Lung (tissue), 12 donors: Measurements from ENCODE around the gene IRF8. TPM values are rescaled to one million over a fixed set of nuclear protein-coding genes. Genes with fewer than 3 reads are reported as not detected.

Source experiments
- ATAC-seq: fragments of 200-7000 bp; cut with Tn5 transposase; one replicate; pipeline ENCODE4 v1.9.1; 2020; ENCODE audit warnings: moderate number of reproducible peaks; ENCODE audit not compliant: insufficient read depth, low FRiP score
- DNase-seq, 3 donors: peaks; one replicate each; pipeline ENCODE4 v3.0.0-alpha.2; 2013 to 2017
- H3K27ac ChIP-seq, 2 donors: one replicate each; pipeline ENCODE4 v1.5.1; 2013; ENCODE audit warnings: mild to moderate bottlenecking in 2 of 2, moderate library complexity in 2 of 2, control low read depth in 1 of 2, inconsistent platforms in 1 of 2, low read depth in 1 of 2, low read length in 1 of 2
- H3K27me3 ChIP-seq, 3 donors: one replicate each; pipeline ENCODE4 v1.5.1; 2013; ENCODE audit warnings: low read length in 2 of 3; ENCODE audit not compliant: control insufficient read depth in 3 of 3, insufficient read depth in 3 of 3
- H3K36me3 ChIP-seq, 4 donors: one replicate each; pipeline ENCODE4 v1.5.1; 2013; ENCODE audit warnings: low read length in 4 of 4, mild to moderate bottlenecking in 1 of 4, moderate library complexity in 1 of 4; ENCODE audit not compliant: control insufficient read depth in 4 of 4, insufficient read depth in 4 of 4
- H3K4me1 ChIP-seq, 5 donors: one replicate each; pipeline ENCODE4 v1.5.1; 2013; ENCODE audit warnings: low read length in 5 of 5, mild to moderate bottlenecking in 2 of 5, moderate library complexity in 1 of 5; ENCODE audit not compliant: control insufficient read depth in 5 of 5, insufficient read depth in 5 of 5
- H3K4me3 ChIP-seq: one replicate; pipeline ENCODE4 v1.5.1; 2013; ENCODE audit warnings: mild to moderate bottlenecking, control low read depth, moderate library complexity
- H3K9ac ChIP-seq, 2 donors: one replicate each; pipeline ENCODE4 v1.5.1; 2013; ENCODE audit warnings: low read length in 2 of 2, control low read depth in 1 of 2; ENCODE audit not compliant: insufficient read depth in 1 of 2
- H3K9me3 ChIP-seq, 4 donors: one replicate each; pipeline ENCODE4 v1.5.1; 2013; ENCODE audit warnings: low read length in 3 of 4, mild to moderate bottlenecking in 1 of 4, moderate library complexity in 1 of 4; ENCODE audit not compliant: control insufficient read depth in 4 of 4, insufficient read depth in 3 of 4
- CTCF ChIP-seq: IDR thresholded peaks from 2 replicates; pipeline ENCODE4 v1.5.1; 2012; ENCODE audit warnings: mild to moderate bottlenecking; ENCODE audit errors: control extremely low read depth, extremely low read depth
- WGBS, 2 donors: extraction: QIAGEN DNeasy Blood & Tissue Kit; methylation state at CpG; one replicate each; pipeline ENCODE4 v1.1.7; 2013; 5-methylcytosine and 5-hydroxymethylcytosine counted together
- polyA plus RNA-seq, 2 donors: library from polyadenylated mRNA; stranded (reverse); fragments of 200-250 nt; gene quantifications; one replicate each; pipeline ENCODE4 v1.2.1, GENCODE V29; 2013
- total RNA-seq, 2 donors: library from RNA; depleted of rRNA in 1 of 2; stranded (reverse); fragments of >200 nt in 1 of 2; gene quantifications; one replicate each; pipeline ENCODE4 v1.2.1, GENCODE V29; 2014 to 2021
- donor health status: control.
- donor health status: control.
- donor health status: Bipolar disorder and iron deficiency.
- donor health status: healthy.
- donor health status: DM: yes; HTN: yes; CAD: no.

IRF8 gene
- total and polyA plus RNA-seq, 4 donors, result 7.3 to 48.3 (median 37.0) TPM

DNA sequence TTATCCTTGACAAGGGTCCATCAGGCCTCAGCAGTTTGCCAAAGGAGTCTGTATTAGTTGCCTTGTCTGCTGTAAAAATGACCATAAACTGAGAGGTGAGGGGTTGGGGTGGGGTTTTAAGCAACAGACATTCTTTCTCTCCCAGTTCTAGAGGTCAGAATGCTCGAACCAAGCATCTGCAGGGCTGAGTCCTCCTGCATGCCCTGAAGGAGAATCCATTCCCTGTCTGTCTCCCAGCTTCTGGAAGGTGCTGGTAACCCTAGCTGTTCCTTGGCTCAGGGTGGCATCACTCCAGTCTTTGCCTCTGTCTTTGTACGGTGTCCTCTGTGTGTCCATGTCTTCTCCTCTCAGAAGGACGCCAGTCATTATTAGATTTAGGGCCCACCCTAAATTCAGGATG lies 17.5 kb upstream of the IRF8 start:
- Histone ChIP-seq H3K4me3 (no peak overlapping the region), H3K4me1 (no peaks in the 10 kb centered on the region), H3K9ac (no peak overlapping the region), H3K9me3 (peaks cover 0 to 1% (median 0%) of the 10 kb centered on the region in 4 donors), H3K27me3 (peaks cover 0 to 12% (median 6%) of the 10 kb centered on the region in 3 donors), H3K36me3 (no peaks in the 10 kb centered on the region), H3K27ac (no peak overlapping the region)
- no peak for TF ChIP-seq CTCF
- DNase-seq, result no peak
- no peak for ATAC-seq
- 59 to 82% methylated on average over 3 of the region's 3 CpGs for WGBS, 2 donors

DNA sequence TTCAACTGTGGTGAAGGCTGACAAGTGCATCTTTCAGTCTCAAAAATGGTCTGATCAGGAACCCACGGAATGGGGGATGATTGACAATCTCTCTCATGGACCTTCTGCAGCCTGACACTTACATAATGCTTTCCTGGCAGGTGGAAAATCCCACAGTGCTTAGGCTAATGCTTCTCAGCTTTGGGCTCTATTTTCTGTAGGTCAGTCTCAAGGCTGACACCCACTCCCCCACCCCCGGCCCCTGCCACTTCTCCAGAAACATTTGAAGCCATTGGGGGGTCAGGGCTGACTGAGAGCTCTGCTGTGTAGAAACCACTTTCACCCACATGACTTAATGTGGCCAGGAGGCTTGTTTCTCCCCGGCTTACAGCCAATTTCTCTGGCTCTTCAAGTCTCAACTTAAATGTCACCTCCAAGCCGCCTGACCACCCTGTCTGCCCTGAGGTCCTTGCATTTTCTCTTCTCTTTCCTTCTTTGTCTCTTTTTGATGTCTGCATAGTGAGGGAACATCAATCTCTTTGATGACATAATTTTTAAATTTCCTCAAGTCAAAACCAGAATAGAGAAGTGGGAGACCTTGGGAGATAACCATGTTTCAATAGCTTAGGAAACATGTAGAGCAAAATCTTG lies 16.7 kb upstream of the IRF8 start:
- no peaks in the 10 kb centered on the region for H3K36me3 ChIP-seq
- H3K4me1 ChIP-seq, result no peaks in the 10 kb centered on the region
- no peak overlapping the region for H3K9ac ChIP-seq
- no peak for TF ChIP-seq CTCF
- DNase-seq (no peak), ATAC-seq (no peak)
- 56 to 65% methylated on average over 4 of the region's 4 CpGs for WGBS, 2 donors
- no peak overlapping the region for H3K4me3 ChIP-seq
- no peak overlapping the region for H3K27ac ChIP-seq
- peaks cover 0 to 13% (median 7%) of the 10 kb centered on the region in 3 donors for H3K27me3 ChIP-seq
- H3K9me3 ChIP-seq, result no peaks in the 10 kb centered on the region

DNA sequence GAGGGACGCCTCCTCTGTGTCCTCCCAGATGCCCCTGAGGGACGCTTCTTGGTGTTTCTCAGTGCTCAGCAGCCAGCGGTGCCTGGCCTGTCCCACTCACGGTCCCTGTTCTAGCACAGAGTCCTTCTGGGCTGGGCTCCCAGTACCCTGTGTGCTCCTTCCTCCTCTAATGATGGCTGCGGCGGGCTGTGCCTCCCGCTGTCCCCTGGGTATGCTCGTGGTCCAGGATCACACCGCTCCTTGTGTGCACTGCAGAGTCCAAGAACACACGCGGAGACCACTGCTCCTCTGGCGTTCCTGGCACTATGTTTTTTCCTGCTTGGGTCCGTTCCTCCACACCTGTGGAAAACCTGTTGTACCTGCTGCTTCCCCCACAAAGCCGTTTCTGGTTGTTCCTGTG lies 15.1 kb upstream of the IRF8 start:
- H3K9ac ChIP-seq, result no peak overlapping the region
- no peak overlapping the region for H3K4me3 ChIP-seq
- H3K36me3 ChIP-seq, result no peaks in the 10 kb centered on the region
- peaks cover 0 to 19% (median 14%) of the 10 kb centered on the region in 3 donors for H3K27me3 ChIP-seq
- H3K9me3 ChIP-seq, result no peaks in the 10 kb centered on the region
- H3K27ac ChIP-seq, result no peak overlapping the region
- WGBS, 2 donors, result 79 to 88% methylated on average over 14 of the region's 14 CpGs
- ATAC-seq, result no peak
- H3K4me1 ChIP-seq, result no peaks in the 10 kb centered on the region
- no peak for DNase-seq
- no peak for TF ChIP-seq CTCF
